Ectodermal cell (in vitro differentiated cells): ENCODE data around the gene HSPA12A.

Experiments used
- H3K27ac ChIP-seq: 2 replicates; pipeline ENCODE4 v1.7.0; 2013; ENCODE audit warnings: mild to moderate bottlenecking, low read depth, low read length; ENCODE audit not compliant: insufficient read depth, poor library complexity, severe bottlenecking
- H3K27me3 ChIP-seq: 2 replicates; pipeline ENCODE4 v1.7.0; 2013; ENCODE audit warnings: mild to moderate bottlenecking, low read length; ENCODE audit not compliant: insufficient read depth, control insufficient read depth, poor library complexity, severe bottlenecking
- H3K36me3 ChIP-seq: one replicate; pipeline ENCODE4 v1.7.0; 2013; ENCODE audit warnings: low read length; ENCODE audit not compliant: control insufficient read depth, insufficient read depth
- H3K4me1 ChIP-seq: one replicate; pipeline ENCODE4 v1.7.0; 2013; ENCODE audit warnings: low read length; ENCODE audit not compliant: control insufficient read depth, insufficient read depth
- H3K4me3 ChIP-seq: 2 replicates; pipeline ENCODE4 v1.7.0; 2013; ENCODE audit warnings: low read depth, low read length, control low read depth; ENCODE audit not compliant: insufficient read depth
- H3K9me3 ChIP-seq: 2 replicates; pipeline ENCODE4 v1.7.0; 2013; ENCODE audit warnings: mild to moderate bottlenecking, low read length, moderate library complexity; ENCODE audit not compliant: control insufficient read depth
- WGBS, 2 experiments: methylation state at CpG; one replicate each; pipeline ENCODE4 v1.1.7; 2013; ENCODE audit warnings: missing lambda C conversion rate in 2 of 2; 5-methylcytosine and 5-hydroxymethylcytosine counted together

HSPA12A gene

DNA sequence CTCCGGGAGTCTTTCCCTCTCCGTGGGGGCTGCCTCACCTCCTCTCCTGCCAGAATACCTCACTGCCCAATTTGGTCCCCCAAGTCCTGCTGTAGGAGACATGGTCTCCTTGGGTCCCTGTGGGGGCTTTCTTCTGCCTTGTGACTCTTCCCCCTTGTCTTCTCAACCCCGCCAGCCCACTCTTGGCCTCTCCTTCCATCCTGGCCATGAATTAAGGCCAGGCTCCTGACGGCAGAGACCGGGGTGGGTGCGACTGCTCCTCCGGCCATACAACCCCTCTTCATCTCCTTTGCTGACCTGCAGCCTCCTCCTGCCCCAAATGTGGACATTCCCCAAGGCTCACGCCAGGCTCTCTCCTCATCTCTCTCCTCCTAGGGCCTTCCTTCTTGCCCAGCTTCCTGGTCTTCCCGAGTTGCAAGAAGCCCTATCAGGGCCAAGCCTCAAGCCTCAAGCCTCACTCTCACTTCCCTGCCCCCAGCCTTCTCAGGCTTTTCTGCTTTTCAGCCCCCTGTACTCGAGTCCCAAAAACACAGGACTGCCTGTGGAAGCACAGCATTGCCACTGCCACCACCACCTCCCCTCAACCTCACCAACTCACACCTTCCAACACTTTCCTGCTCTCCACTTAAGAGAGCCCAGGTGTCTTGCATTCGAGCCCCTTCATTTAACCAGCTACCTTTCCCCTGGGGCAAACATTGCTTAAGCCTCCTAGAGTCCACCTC lies 120.3 kb downstream of the HSPA12A start:
- Histone ChIP-seq H3K4me3 (no peak overlapping the region), H3K27ac (no peak overlapping the region), H3K4me1 (no peaks in the 10 kb centered on the region), H3K36me3 (no peaks in the 10 kb centered on the region), H3K27me3 (no peaks in the 10 kb centered on the region), H3K9me3 (no peaks in the 10 kb centered on the region)
- WGBS, 2 experiments = 90 to 93% methylated on average over 11 of the region's 11 CpGs

DNA sequence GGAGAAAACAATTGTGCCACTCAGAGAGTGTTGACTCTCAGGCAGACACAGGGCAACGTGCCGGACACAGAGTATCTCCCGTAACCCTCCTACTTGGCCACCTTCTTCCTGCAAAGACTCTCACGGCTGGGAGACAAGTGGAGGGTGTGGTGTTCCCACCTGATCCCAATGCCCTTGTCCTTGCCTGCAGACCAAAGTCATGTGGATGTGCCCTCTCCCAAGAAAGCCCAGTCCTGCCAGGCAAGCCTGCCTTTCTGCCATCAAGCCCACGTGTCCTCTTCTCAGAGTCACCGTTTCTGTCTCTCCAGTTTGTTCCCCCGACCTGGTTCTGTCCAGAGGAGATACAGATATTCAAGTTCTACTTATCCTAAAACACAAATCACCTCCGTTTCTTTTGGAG lies 120.9 kb downstream of the HSPA12A start:
- H3K27me3 ChIP-seq = no peaks in the 10 kb centered on the region
- no peaks in the 10 kb centered on the region for H3K36me3 ChIP-seq
- no peak overlapping the region for H3K4me3 ChIP-seq
- H3K27ac ChIP-seq = no peak overlapping the region
- no peaks in the 10 kb centered on the region for H3K4me1 ChIP-seq
- H3K9me3 ChIP-seq = no peaks in the 10 kb centered on the region
- WGBS, 2 experiments = 93 to 94% methylated on average over 8 of the region's 8 CpGs
